ENCODE measurements around the gene OTC. TPM values are rescaled to one million over a fixed set of nuclear protein-coding genes. Genes with fewer than 3 reads are reported as not detected.

Gene OTC
- 1 to 10 TPM in 2 of 4 donors, under 1 TPM in 2; 0.36 to 1.1 (median 0.84) TPM for total RNA-seq
- polyA plus RNA-seq, result 0.18 TPM
- long read RNA-seq, donor 1, result 0 reads
- long read RNA-seq, donor 2, result 0 reads
- long read RNA-seq, donor 3, partial matches to known transcripts, result 0 of 2 reads
- long read RNA-seq, donor 3, other reads (novel, unspliced or antisense), result 0 of 2 reads
- long read RNA-seq, donor 4, partial matches to known transcripts, result 0 of 1 reads
- long read RNA-seq, donor 4, other reads (novel, unspliced or antisense), result 0 of 1 reads

DNA sequence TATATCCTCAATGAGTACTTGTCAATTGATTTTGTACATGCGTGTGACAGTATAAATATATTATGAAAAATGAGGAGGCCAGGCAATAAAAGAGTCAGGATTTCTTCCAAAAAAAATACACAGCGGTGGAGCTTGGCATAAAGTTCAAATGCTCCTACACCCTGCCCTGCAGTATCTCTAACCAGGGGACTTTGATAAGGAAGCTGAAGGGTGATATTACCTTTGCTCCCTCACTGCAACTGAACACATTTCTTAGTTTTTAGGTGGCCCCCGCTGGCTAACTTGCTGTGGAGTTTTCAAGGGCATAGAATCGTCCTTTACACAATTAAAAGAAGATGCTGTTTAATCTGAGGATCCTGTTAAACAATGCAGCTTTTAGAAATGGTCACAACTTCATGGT lies at the start of gene OTC:
OTC (plus strand) TSS at position 243 of the 400 bp plus-strand sequence; CDS start at position 336, 93 bp downstream.
- no peaks in the 10 kb centered on the region for H3K4me1 ChIP-seq (ENCODE audit: control insufficient read depth, insufficient read depth, low read length)
- no peaks in the 10 kb centered on the region for H3K9me3 ChIP-seq (ENCODE audit: control insufficient read depth, low read length)
- H3K27me3 ChIP-seq (ENCODE audit: control insufficient read depth, insufficient read depth), result no peaks in the 10 kb centered on the region
- no peak within 1 kb of the TSS for H3K4me3 ChIP-seq (ENCODE audit: low read length)
- intact Hi-C loops (cut with DNase I), result no loop called here
- no peak within 1 kb of the TSS for H3K27ac ChIP-seq (ENCODE audit: low read length)
- ATAC-seq, result no peak
- no peak for DNase-seq
- WGBS, result 83% methylated on average over 4 of the region's 4 CpGs

DNA sequence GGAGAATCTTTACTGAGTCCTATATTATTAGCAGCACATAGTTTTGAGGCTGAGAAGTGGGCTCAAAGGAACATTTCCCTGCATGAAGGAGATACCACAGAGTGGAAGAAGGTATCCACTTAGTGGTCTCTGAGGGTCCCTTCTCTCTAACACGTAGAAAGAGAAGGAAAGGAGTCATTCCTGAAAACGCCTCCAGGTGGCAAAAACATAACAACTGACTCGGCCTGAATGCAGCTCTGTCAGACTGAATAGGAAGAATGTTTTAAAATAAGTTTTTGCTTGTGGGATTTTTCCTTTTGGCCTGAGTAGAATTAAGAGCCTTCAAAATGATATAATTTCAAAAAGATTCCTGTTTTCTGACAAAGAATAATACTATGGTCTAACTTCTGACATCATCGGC lies 48.4 kb upstream of the OTC start:
- no peak for ATAC-seq
- Histone ChIP-seq H3K9me3 (ENCODE audit: control insufficient read depth, low read length) (no peaks in the 10 kb centered on the region), H3K27ac (ENCODE audit: low read length) (no peak overlapping the region), H3K27me3 (ENCODE audit: control insufficient read depth, insufficient read depth) (no peaks in the 10 kb centered on the region), H3K4me1 (ENCODE audit: control insufficient read depth, insufficient read depth, low read length) (no peaks in the 10 kb centered on the region), H3K4me3 (ENCODE audit: low read length) (no peak overlapping the region)
- no peak for DNase-seq
- 47% methylated on average over 4 of the region's 4 CpGs for WGBS
- intact Hi-C loops (cut with DNase I), result no loop called here

DNA sequence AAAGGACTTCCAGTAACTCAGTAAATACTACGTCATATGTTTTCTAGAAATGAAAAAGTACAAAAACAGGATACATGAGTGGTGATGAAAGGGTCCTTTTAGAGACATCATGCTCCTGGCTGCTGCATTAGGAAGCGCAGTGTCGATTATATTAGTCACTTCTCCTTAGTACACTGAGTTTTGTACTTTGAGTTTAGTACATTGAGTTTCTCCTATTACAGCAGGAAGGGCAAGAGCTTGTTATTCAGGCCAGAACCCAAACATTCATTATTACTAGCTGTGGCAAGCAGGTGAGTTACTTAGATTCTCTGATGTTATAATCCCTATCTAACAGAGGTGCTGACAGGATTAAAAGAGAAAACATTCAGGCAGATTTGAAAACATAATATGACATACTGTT lies 46.4 kb upstream of the OTC start:
- Histone ChIP-seq H3K9me3 (ENCODE audit: control insufficient read depth, low read length) (no peaks in the 10 kb centered on the region), H3K4me3 (ENCODE audit: low read length) (no peak overlapping the region), H3K4me1 (ENCODE audit: control insufficient read depth, insufficient read depth, low read length) (no peaks in the 10 kb centered on the region), H3K27me3 (ENCODE audit: control insufficient read depth, insufficient read depth) (no peaks in the 10 kb centered on the region), H3K27ac (ENCODE audit: low read length) (no peak overlapping the region)
- intact Hi-C loops (cut with DNase I), result no loop called here
- ATAC-seq (peak; percentile 48 to 63), DNase-seq (no peak)
- WGBS, result 47% methylated on average over 3 of the region's 3 CpGs

DNA sequence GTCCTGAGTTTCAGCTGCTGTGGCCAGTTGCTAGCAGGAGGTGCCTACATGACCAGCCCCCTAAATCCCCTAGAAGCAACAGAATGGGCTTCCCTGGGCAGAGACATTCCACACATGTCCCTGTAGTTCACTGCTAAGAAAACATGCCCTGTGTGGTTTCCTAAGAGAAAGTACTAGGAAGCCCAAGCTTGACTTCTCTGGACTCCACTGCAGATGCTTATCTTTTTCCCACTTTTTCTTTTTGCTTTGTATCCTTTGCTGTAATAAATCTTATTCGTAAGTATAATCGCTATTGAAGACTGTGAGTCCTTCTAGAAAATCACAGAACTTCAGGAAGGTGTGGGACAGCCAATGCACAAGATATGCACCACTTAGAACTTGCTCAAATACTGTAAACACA lies 40.7 kb upstream of the OTC start:
- WGBS, result 95% methylated on average over 2 of the region's 2 CpGs
- H3K4me1 ChIP-seq (ENCODE audit: control insufficient read depth, insufficient read depth, low read length), result no peaks in the 10 kb centered on the region
- no peaks in the 10 kb centered on the region for H3K9me3 ChIP-seq (ENCODE audit: control insufficient read depth, low read length)
- no peak overlapping the region for H3K27ac ChIP-seq (ENCODE audit: low read length)
- ATAC-seq, result no peak
- no peaks in the 10 kb centered on the region for H3K27me3 ChIP-seq (ENCODE audit: control insufficient read depth, insufficient read depth)
- intact Hi-C loops (cut with DNase I), result no loop called here
- no peak for DNase-seq
- H3K4me3 ChIP-seq (ENCODE audit: low read length), result no peak overlapping the region

DNA sequence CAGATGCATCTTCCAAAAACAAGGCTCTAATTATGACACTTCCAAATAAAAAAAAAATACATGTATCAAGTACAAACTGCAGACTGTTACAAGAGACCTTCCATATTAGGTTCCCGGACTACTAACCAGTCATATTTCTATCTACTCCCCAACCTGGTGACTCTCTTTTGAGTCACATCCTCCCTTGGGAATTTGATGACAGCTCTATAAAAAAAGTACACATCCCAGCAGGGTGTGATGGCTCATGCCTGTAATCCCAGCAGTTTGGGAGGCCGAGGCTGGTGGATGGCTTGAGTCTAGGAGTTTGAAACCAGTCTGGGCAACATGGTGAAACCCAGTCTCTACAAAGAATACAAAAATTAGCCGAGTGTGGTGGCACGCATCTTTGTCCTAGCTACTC lies 40.0 kb upstream of the OTC start:
- H3K9me3 ChIP-seq (ENCODE audit: control insufficient read depth, low read length), result no peaks in the 10 kb centered on the region
- H3K4me1 ChIP-seq (ENCODE audit: control insufficient read depth, insufficient read depth, low read length), result no peaks in the 10 kb centered on the region
- intact Hi-C loops (cut with DNase I), result no loop called here
- no peak overlapping the region for H3K4me3 ChIP-seq (ENCODE audit: low read length)
- DNase-seq, result no peak
- no peak overlapping the region for H3K27ac ChIP-seq (ENCODE audit: low read length)
- ATAC-seq, result no peak
- H3K27me3 ChIP-seq (ENCODE audit: control insufficient read depth, insufficient read depth), result no peaks in the 10 kb centered on the region
- WGBS, result 93% methylated on average over 4 of the region's 4 CpGs

DNA sequence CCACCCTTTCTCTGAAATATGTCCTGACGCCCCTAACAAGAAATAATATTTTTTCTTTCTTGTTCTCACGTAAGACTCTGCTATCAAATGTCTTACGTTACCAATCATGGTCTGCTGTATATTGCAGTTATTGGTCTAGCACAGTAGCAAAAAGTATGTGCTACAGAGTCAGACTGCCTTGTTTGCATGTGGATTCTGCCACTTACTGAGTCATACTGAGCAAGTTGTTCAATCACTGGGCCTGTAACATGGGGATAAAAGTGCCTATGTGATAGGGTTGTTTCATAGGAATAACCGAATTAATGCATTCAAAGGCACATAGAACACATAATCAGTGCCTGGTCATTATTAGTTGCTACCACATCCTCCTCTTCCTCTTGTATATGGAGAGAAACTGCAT lies 39.2 kb upstream of the OTC start:
- no peaks in the 10 kb centered on the region for H3K9me3 ChIP-seq (ENCODE audit: control insufficient read depth, low read length)
- no peaks in the 10 kb centered on the region for H3K4me1 ChIP-seq (ENCODE audit: control insufficient read depth, insufficient read depth, low read length)
- H3K27ac ChIP-seq (ENCODE audit: low read length), result no peak overlapping the region
- intact Hi-C loops (cut with DNase I), result no loop called here
- 97% methylated on average over 4 of the region's 4 CpGs for WGBS
- no peak overlapping the region for H3K4me3 ChIP-seq (ENCODE audit: low read length)
- no peak for ATAC-seq
- no peak for DNase-seq
- no peaks in the 10 kb centered on the region for H3K27me3 ChIP-seq (ENCODE audit: control insufficient read depth, insufficient read depth)

DNA sequence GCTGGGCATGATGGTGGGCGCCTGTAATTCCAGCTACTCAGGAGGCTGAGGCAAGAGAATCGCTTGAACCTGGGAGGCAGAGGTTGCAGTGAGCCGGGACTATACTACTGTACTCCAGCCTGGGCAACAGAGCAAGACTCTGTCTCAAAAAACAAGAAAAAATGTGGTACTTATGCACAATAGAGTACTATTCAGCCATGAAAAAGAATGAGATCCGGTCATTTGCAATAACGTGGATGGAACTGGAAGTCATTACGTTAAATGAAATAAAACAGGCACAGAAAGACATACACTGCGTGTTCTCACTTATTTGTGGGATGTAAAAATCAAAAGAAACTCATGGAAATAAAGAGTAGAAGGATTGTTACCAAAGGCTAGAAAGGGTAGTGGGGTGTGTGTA lies 37.2 kb upstream of the OTC start:
- DNase-seq (no peak), ATAC-seq (no peak)
- no peaks in the 10 kb centered on the region for H3K9me3 ChIP-seq (ENCODE audit: control insufficient read depth, low read length)
- no peaks in the 10 kb centered on the region for H3K27me3 ChIP-seq (ENCODE audit: control insufficient read depth, insufficient read depth)
- no peak overlapping the region for H3K4me3 ChIP-seq (ENCODE audit: low read length)
- WGBS, result 98% methylated on average over 7 of the region's 7 CpGs
- H3K4me1 ChIP-seq (ENCODE audit: control insufficient read depth, insufficient read depth, low read length), result no peaks in the 10 kb centered on the region
- intact Hi-C loops (cut with DNase I), result no loop called here
- no peak overlapping the region for H3K27ac ChIP-seq (ENCODE audit: low read length)

DNA sequence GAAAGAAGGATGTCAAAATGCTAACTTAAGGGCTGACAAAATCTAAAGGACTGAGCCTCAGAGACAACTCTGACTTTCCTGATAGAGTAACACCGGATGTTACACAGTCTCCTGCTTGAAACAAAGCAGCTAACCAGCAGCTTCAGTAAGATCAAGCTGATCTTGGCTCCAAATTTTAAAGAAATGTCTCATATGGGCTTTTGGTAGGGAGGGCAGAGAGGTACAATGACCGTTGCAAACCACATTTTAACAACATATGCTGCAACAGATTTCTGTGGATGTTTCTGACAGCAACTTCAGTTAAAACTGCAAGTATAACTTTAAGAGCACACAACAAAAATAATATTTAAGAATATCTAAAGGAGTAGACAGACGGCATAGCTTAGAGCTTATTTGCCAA lies 34.2 kb upstream of the OTC start:
- ATAC-seq (no peak), DNase-seq (no peak)
- WGBS, result 81% methylated on average over 3 of the region's 3 CpGs
- intact Hi-C loops (cut with DNase I), result no loop called here
- Histone ChIP-seq H3K27me3 (ENCODE audit: control insufficient read depth, insufficient read depth) (no peaks in the 10 kb centered on the region), H3K27ac (ENCODE audit: low read length) (no peak overlapping the region), H3K9me3 (ENCODE audit: control insufficient read depth, low read length) (no peaks in the 10 kb centered on the region), H3K4me1 (ENCODE audit: control insufficient read depth, insufficient read depth, low read length) (no peaks in the 10 kb centered on the region), H3K4me3 (ENCODE audit: low read length) (no peak overlapping the region)

DNA sequence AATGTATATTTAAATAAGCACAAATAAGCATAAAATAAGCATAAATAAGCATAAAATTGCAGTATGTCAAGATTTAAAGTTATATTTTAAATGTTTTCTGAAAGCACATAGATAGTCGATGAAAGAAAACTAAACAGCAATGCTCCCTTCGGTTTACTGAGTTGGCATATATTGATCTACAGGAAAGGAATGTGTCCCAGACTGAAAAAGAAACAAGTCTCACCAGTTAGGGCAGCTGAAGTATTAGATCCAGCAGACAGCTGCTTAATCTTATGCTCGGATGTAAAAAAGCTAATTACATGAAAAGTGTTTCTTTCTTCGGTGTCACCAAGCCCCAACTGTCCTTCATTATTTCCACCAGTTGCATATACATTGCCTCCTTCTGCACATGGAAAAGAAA lies 33.8 kb upstream of the OTC start:
- ATAC-seq, result no peak
- intact Hi-C loops (cut with DNase I), result no loop called here
- 81% methylated on average over 4 of the region's 4 CpGs for WGBS
- Histone ChIP-seq H3K4me3 (ENCODE audit: low read length) (no peak overlapping the region), H3K27me3 (ENCODE audit: control insufficient read depth, insufficient read depth) (no peaks in the 10 kb centered on the region), H3K27ac (ENCODE audit: low read length) (no peak overlapping the region), H3K4me1 (ENCODE audit: control insufficient read depth, insufficient read depth, low read length) (no peaks in the 10 kb centered on the region), H3K9me3 (ENCODE audit: control insufficient read depth, low read length) (no peaks in the 10 kb centered on the region)
- no peak for DNase-seq

DNA sequence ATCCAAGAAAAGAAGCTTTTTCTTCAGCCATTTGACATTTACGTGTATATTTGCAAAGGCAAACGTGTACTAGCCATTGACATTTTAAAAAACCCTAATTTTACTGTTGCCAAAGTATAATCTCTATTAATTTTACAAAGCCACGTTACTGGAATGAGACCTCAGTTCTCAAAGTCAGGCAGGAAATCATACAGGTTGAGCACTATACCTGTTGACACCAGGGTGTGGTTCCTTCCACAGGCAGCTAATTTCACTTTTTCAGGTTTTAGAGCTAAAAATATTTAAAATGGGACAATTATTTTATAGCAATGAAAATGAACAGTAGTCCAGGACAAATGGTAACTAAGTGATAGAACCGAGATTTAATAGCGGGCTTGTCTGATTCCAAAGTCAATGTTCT lies 31.6 kb upstream of the OTC start:
- ATAC-seq (no peak), DNase-seq (no peak)
- H3K27ac ChIP-seq (ENCODE audit: low read length), result no peak overlapping the region
- WGBS, result 93% methylated on average over 5 of the region's 5 CpGs
- H3K4me1 ChIP-seq (ENCODE audit: control insufficient read depth, insufficient read depth, low read length), result peaks cover 1% of the 10 kb centered on the region
- intact Hi-C loops (cut with DNase I), result no loop called here
- no peaks in the 10 kb centered on the region for H3K27me3 ChIP-seq (ENCODE audit: control insufficient read depth, insufficient read depth)
- no peaks in the 10 kb centered on the region for H3K9me3 ChIP-seq (ENCODE audit: control insufficient read depth, low read length)
- H3K4me3 ChIP-seq (ENCODE audit: low read length), result no peak overlapping the region

DNA sequence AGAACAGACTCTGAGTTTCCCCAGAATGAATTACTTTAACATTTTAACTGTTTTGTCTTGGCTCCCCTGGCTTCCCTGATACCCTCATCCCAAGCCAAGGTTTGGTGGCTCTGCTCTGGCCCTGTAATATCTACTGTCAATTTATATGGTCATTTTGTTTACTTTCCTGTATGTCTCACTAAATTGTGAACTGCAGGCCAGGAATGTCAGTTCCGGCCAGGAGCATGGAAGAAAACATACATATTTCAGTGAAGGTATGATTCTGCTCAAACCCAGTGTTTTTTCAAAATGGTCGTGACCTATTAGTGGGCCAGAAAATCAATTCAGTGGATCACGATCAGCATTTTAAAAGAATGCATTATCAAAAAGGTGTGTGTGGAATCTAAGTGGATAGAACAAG lies 26.3 kb upstream of the OTC start:
- Histone ChIP-seq H3K27me3 (ENCODE audit: control insufficient read depth, insufficient read depth) (no peaks in the 10 kb centered on the region), H3K4me3 (ENCODE audit: low read length) (peak overlapping the region; percentile 68), H3K4me1 (ENCODE audit: control insufficient read depth, insufficient read depth, low read length) (peaks cover 1% of the 10 kb centered on the region), H3K27ac (ENCODE audit: low read length) (peak overlapping the region; percentile 87), H3K9me3 (ENCODE audit: control insufficient read depth, low read length) (no peaks in the 10 kb centered on the region)
- 45% methylated on average over 3 of the region's 3 CpGs for WGBS
- DNase-seq (no peak), ATAC-seq (no peak)
- intact Hi-C loops (cut with DNase I), result loop anchor here in 1 of 4 donors (5.0 kb wide), 1 partner anchor 399 kb away; no protein-coding TSS in a partner anchor

All from right cardiac atrium (tissue), 5 donors.